Psoas muscle (tissue), 8 donors: ENCODE measurements around the gene RNF44. TPM values are rescaled to one million over a fixed set of nuclear protein-coding genes. Genes with fewer than 3 reads are reported as not detected.
A peak's percentile ranks its signal among the peaks of the same experiment; 100 is the strongest.

ENCODE experiments used
- ATAC-seq, 4 donors: fragments of 200-7000 bp; cut with Tn5 transposase; one replicate each; pipeline ENCODE4 v1.9.1; 2020; ENCODE audit warnings: moderate library complexity in 3 of 4, mild to moderate bottlenecking in 2 of 4
- DNase-seq, 2 donors: peaks; one replicate each; pipeline ENCODE4 v3.0.0-alpha.2; 2020
- H3K27ac ChIP-seq: fragments of 200-600 bp; one replicate; pipeline ENCODE4 v1.8.0; 2022
- H3K27me3 ChIP-seq, 3 donors: fragments of 200-600 bp in 1 of 3; one replicate each; pipeline versions ENCODE4 v1.6.1 to v1.8.0; 2013 to 2022; ENCODE audit warnings: low read length in 2 of 3, mild to moderate bottlenecking in 2 of 3, moderate library complexity in 1 of 3; ENCODE audit not compliant: insufficient read depth in 3 of 3
- H3K36me3 ChIP-seq, 2 donors: fragments of 200-600 bp in 1 of 2; one replicate each; pipeline versions ENCODE4 v1.6.1 to v1.8.0; 2013 to 2022; ENCODE audit warnings: low read depth in 1 of 2, mild to moderate bottlenecking in 1 of 2, moderate library complexity in 1 of 2; ENCODE audit not compliant: insufficient read depth in 1 of 2
- H3K4me1 ChIP-seq: fragments of 200-600 bp; one replicate; pipeline ENCODE4 v1.8.0; 2022
- H3K4me3 ChIP-seq: fragments of 200-600 bp; one replicate; pipeline ENCODE4 v1.8.0; 2022; ENCODE audit warnings: mild to moderate bottlenecking
- H3K9me3 ChIP-seq: fragments of 200-600 bp; one replicate; pipeline ENCODE4 v1.8.0; 2022
- CTCF ChIP-seq: fragments of 200-600 bp; IDR thresholded peaks from one replicate; pipeline ENCODE4 v1.8.0; 2022; ENCODE audit warnings: antibody characterized with exemption
- WGBS, 3 donors: extraction: QIAGEN DNeasy Blood & Tissue Kit; methylation state at CpG; one replicate each; pipeline versions ENCODE4 v1.1.6 to v1.1.7; 2013; 5-methylcytosine and 5-hydroxymethylcytosine counted together
- intact Hi-C, 2 donors: fragments of 100-400 bp; cut with DNase I; formaldehyde crosslinking; loops; one replicate each; pipeline versions ENCODE4 v1.11.0 to v1.14.2; 2022
- polyA plus RNA-seq, 3 donors: library from polyadenylated mRNA; stranded (reverse); fragments of 200-250 nt; gene quantifications; one replicate each; pipeline ENCODE4 v1.2.3, GENCODE V29; 2013
- total RNA-seq, 4 donors: library from RNA; stranded (reverse); fragmentation: NEBNext Ultra II Directional in 2 of 4; extraction: Animal tissue kit (Norgen Biotek cat#: 25700) in 2 of 4; gene quantifications; one replicate each; pipeline versions ENCODE4 v1.2.1 to v1.2.4, GENCODE V29; 2021 to 2023
- donor health status: healthy with polysubstance abuse.
- donor health status: DM: no; HTN: no; CAD: no; lungs with moderate emphysema.
- donor health status: Bipolar disorder and iron deficiency.
- donor health status: healthy.
- donor health status: DM: yes; HTN: yes; CAD: no.
- donor health status: DM: no; HTN: no; CAD: no.
- donor health status: DM: no; HTN: no; CAD: no.
- donor health status: DM: yes; HTN: yes; CAD: no.

RNF44 gene
- total and polyA plus RNA-seq, 7 donors: 5.6 to 22.4 (median 14.2) TPM

GRCh38 chr5:176530393-176530982, 6.7 kb downstream of the RNF44 start:
- 69 to 77% (median 74%) methylated on average over 23 to 28 of the region's 28 CpGs for whole genome bisulfite sequencing, 3 donors
- peaks cover 7 to 48% of the 10 kb centered on the region in 2 donors for H3K36me3 ChIP-seq

GRCh38 chr5:176529741-176530141, 7.5 kb downstream of the RNF44 start:
- Histone ChIP-seq H3K27ac (no peak overlapping the region), H3K9me3 (no peaks in the 10 kb centered on the region), H3K27me3 (no peaks in the 10 kb centered on the region), H3K36me3 (peaks cover 7 to 48% of the 10 kb centered on the region in 2 donors), H3K4me1 (peaks cover 17% of the 10 kb centered on the region), H3K4me3 (no peak overlapping the region)
- TF ChIP-seq CTCF: no peak
- DNase-seq (no peak), ATAC-seq (no peak)
- 73 to 80% (median 73%) methylated on average over 7 to 11 of the region's 11 CpGs for WGBS, 3 donors
- intact Hi-C loops: loop anchor here in 1 of 2 donors (5.0 kb wide), 1 partner anchor 82 kb away; the partner anchor contains the start of gene FAF2

More at GRCh38 chr5:176530393-176530982, 6.7 kb downstream of the RNF44 start:
- no peak for TF ChIP-seq CTCF
- ATAC-seq (no peak), DNase-seq (no peak)
- H3K9me3 ChIP-seq: no peaks in the 10 kb centered on the region
- no peaks in the 10 kb centered on the region for H3K27me3 ChIP-seq
- peaks cover 24% of the 10 kb centered on the region for H3K4me1 ChIP-seq
- intact Hi-C loops: loop anchor here in 1 of 2 donors (5.0 kb wide), 1 partner anchor 83 kb away; the partner anchor contains the start of gene FAF2
- no peak overlapping the region for H3K4me3 ChIP-seq
- no peak overlapping the region for H3K27ac ChIP-seq

GRCh38 chr5:176529116-176529740, 8.0 kb downstream of the RNF44 start:
- DNase-seq: no peak
- 90 to 92% (median 91%) methylated on average over 26 of the region's 26 CpGs for WGBS, 3 donors

GRCh38 chr5:176528761-176529115, 8.5 kb downstream of the RNF44 start:
- peaks cover 7 to 48% of the 10 kb centered on the region in 2 donors for H3K36me3 ChIP-seq
- no peak for TF ChIP-seq CTCF
- ATAC-seq (peak in 1 of 4 donors; percentile 11), DNase-seq (peak in 1 of 2 donors; percentile 66)
- WGBS, 3 donors: 61 to 71% (median 69%) methylated on average over 16 to 17 of the region's 17 CpGs
- H3K4me3 ChIP-seq: no peak overlapping the region
- H3K4me1 ChIP-seq: peaks cover 7% of the 10 kb centered on the region
- no peak overlapping the region for H3K27ac ChIP-seq
- no peaks in the 10 kb centered on the region for H3K27me3 ChIP-seq
- intact Hi-C loops: no loop called here
- H3K9me3 ChIP-seq: no peaks in the 10 kb centered on the region

More at GRCh38 chr5:176529116-176529740, 8.0 kb downstream of the RNF44 start:
- intact Hi-C loops: no loop called here
- Histone ChIP-seq H3K27ac (no peak overlapping the region), H3K9me3 (no peaks in the 10 kb centered on the region), H3K27me3 (no peaks in the 10 kb centered on the region), H3K4me1 (peaks cover 12% of the 10 kb centered on the region), H3K36me3 (peaks cover 7 to 48% of the 10 kb centered on the region in 2 donors), H3K4me3 (no peak overlapping the region)
- no peak for TF ChIP-seq CTCF
- ATAC-seq: no peak
